Osteoblast (primary cell): ENCODE results near the gene ACTL6B. TPM values are rescaled to one million over a fixed set of nuclear protein-coding genes. Genes with fewer than 3 reads are reported as not detected.

Source experiments
- DNase-seq: peaks from one replicate; pipeline ENCODE4 v3.0.0; 2011; ENCODE audit warnings: low spot score, mixed read lengths; ENCODE audit not compliant: insufficient read length; ENCODE audit errors: missing footprints
- H2AFZ ChIP-seq: 2 replicates; pipeline ENCODE4 v1.6.0; 2011; ENCODE audit warnings: mild to moderate bottlenecking, low read length
- H3K27ac ChIP-seq: 2 replicates; pipeline ENCODE4 v1.5.1; 2011; ENCODE audit warnings: mild to moderate bottlenecking, low read depth, low read length, moderate library complexity
- H3K27me3 ChIP-seq: 2 replicates; pipeline ENCODE4 v1.6.0; 2012; ENCODE audit warnings: mild to moderate bottlenecking, control low read depth, inconsistent platforms, low read length, moderate library complexity; ENCODE audit not compliant: insufficient read depth
- H3K36me3 ChIP-seq: 2 replicates; pipeline ENCODE4 v1.5.1; 2011; ENCODE audit warnings: mild to moderate bottlenecking, low read length, control low read depth, moderate library complexity; ENCODE audit not compliant: insufficient read depth
- H3K4me1 ChIP-seq: 2 replicates; pipeline ENCODE4 v1.5.1; 2011; ENCODE audit warnings: mild to moderate bottlenecking, low read length, control low read depth, moderate library complexity; ENCODE audit not compliant: insufficient read depth
- H3K4me2 ChIP-seq: 2 replicates; pipeline ENCODE4 v1.6.0; 2011; ENCODE audit warnings: mild to moderate bottlenecking, low read length; ENCODE audit not compliant: insufficient read depth
- H3K4me3 ChIP-seq: fragments of 200-600 bp; sonication (generic); 3 replicates; pipeline ENCODE4 v1.5.1; 2012; ENCODE audit warnings: mild to moderate bottlenecking, low read length, inconsistent platforms; ENCODE audit not compliant: insufficient read depth
- H3K79me2 ChIP-seq: 2 replicates; pipeline ENCODE4 v1.6.0; 2012; ENCODE audit warnings: mild to moderate bottlenecking, low read length, control low read depth, inconsistent platforms; ENCODE audit not compliant: insufficient read depth
- H3K9me3 ChIP-seq: 2 replicates; pipeline ENCODE4 v1.5.1; 2011; ENCODE audit warnings: low read depth, low read length, control low read depth
- H4K20me1 ChIP-seq: 2 replicates; pipeline ENCODE4 v1.6.0; 2012; ENCODE audit warnings: mild to moderate bottlenecking, low read length, control low read depth; ENCODE audit not compliant: insufficient read depth
- CTCF ChIP-seq: IDR thresholded peaks from 2 replicates; pipeline ENCODE4 v1.5.1; 2011; ENCODE audit warnings: mild to moderate bottlenecking, low read depth, low read length, moderate library complexity; ENCODE audit errors: extremely low read depth
- total RNA-seq: library from RNA; depleted of rRNA; stranded (reverse); fragments of >200 nt; gene quantifications from 2 replicates; pipeline ENCODE4 v1.2.3, GENCODE V29; 2012

Gene ACTL6B
- total RNA-seq, 1 donor: not detected

- H3K27ac ChIP-seq: no peak overlapping the region
- peaks cover 56% of the 10 kb centered on the region for H3K36me3 ChIP-seq
- no peak for TF ChIP-seq CTCF
- H3K4me2 ChIP-seq: no peak overlapping the region
- peaks cover 38% of the 10 kb centered on the region for H4K20me1 ChIP-seq
- H2AFZ ChIP-seq: no peak overlapping the region
- DNase-seq: peak; percentile 95
- peaks cover 33% of the 10 kb centered on the region for H3K79me2 ChIP-seq
- H3K27me3 ChIP-seq: no peaks in the 10 kb centered on the region
- H3K4me1 ChIP-seq: peaks cover 3% of the 10 kb centered on the region
- no peaks in the 10 kb centered on the region for H3K9me3 ChIP-seq
- no peak overlapping the region for H3K4me3 ChIP-seq
These were observed 23.8 kb upstream of the ACTL6B start for GRCh38 chr7:100679927-100680575.

GRCh38 chr7:100679129-100679926 is 23.1 kb upstream of the ACTL6B start:
- DNase-seq: peak; percentile 89
- H3K4me1 ChIP-seq: peaks cover 3% of the 10 kb centered on the region
- H3K27me3 ChIP-seq: no peaks in the 10 kb centered on the region
- peaks cover 50% of the 10 kb centered on the region for H3K36me3 ChIP-seq
- no peak overlapping the region for H2AFZ ChIP-seq
- H3K4me3 ChIP-seq: no peak overlapping the region
- H3K27ac ChIP-seq: no peak overlapping the region
- H3K4me2 ChIP-seq: no peak overlapping the region
- TF ChIP-seq CTCF: no peak
- H4K20me1 ChIP-seq: peaks cover 38% of the 10 kb centered on the region
- H3K79me2 ChIP-seq: peaks cover 40% of the 10 kb centered on the region
- H3K9me3 ChIP-seq: no peaks in the 10 kb centered on the region

- no peaks in the 10 kb centered on the region for H3K9me3 ChIP-seq
- H3K4me3 ChIP-seq: no peak overlapping the region
- H3K79me2 ChIP-seq: peaks cover 46% of the 10 kb centered on the region
- peaks cover 38% of the 10 kb centered on the region for H4K20me1 ChIP-seq
- H3K27me3 ChIP-seq: no peaks in the 10 kb centered on the region
- no peak overlapping the region for H2AFZ ChIP-seq
- no peak overlapping the region for H3K27ac ChIP-seq
- H3K4me2 ChIP-seq: no peak overlapping the region
- peak; percentile 89 for DNase-seq
- peaks cover 45% of the 10 kb centered on the region for H3K36me3 ChIP-seq
- peaks cover 3% of the 10 kb centered on the region for H3K4me1 ChIP-seq
- no peak for TF ChIP-seq CTCF
These were observed 22.2 kb upstream of the ACTL6B start for GRCh38 chr7:100678291-100678984.
